Transverse colon (tissue), 3 donors: ENCODE results near the gene PEDS1.

Source experiments
- CTCF ChIP-seq, 5 experiments: fragments of 200-600 bp in 3 of 5; fragments of 450-650 bp in 2 of 5; sonication (generic) in 3 of 5; IDR thresholded peaks; 1 replicate in 2 of 5; 2 replicates in 3 of 5; pipeline ENCODE4 v1.5.1; 2016 to 2017; ENCODE audit warnings: antibody characterized with exemption in 5 of 5, inconsistent platforms in 3 of 5, mild to moderate bottlenecking in 2 of 5, moderate library complexity in 1 of 5
- POLR2A ChIP-seq: fragments of 450-650 bp; IDR thresholded peaks from one replicate; pipeline ENCODE4 v1.6.1; 2016; ENCODE audit warnings: antibody characterized with exemption, mild to moderate bottlenecking, moderate library complexity

DNA sequence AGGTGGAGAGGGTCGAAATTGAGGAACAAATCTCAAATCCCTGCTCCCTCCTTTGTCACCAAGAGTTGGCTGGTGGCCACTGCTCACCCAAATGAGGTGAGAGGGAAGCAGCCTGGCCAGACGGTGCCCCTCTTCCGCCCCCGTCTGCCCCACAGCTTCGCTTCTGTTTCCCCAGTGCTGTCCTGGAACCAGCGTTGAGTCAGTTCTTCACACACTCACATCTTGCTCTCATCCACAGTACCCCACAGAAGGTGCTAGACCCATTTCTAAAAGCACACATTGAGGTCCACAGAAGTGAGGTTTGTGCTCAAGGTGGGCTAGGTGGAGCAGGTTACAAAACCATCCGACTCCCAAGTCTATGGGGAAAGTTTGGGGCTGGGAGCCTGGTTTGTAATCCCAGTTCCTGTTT is 40.9 kb upstream of the PEDS1 start:
- no peak for TF ChIP-seq CTCF (IDR thresholded peaks at IDR 0.05)
- no peak for TF ChIP-seq POLR2A
